ENCODE measurements around the gene RHOT1.

The RHOT1 gene

DNA sequence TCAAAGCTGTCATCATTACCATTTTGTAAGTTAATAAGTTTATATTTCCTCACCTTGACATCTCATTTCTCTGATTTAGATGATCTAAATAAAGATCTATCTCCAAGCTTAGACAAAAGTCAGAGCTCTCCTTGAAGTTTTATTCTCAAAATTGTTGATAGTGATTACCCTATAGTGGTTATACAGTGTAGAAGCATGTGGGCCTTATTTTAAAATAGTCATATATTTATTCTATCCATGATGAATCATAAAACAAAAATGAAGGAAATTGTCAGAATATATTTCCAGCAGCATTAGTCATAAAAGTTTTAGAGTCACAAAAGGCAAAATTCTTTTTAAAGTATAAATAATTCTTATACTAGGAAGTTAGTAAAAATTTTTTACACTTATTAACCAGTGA, 49.0 kb downstream of the RHOT1 start:
- POLR2A ChIA-PET: no interaction called here

DNA sequence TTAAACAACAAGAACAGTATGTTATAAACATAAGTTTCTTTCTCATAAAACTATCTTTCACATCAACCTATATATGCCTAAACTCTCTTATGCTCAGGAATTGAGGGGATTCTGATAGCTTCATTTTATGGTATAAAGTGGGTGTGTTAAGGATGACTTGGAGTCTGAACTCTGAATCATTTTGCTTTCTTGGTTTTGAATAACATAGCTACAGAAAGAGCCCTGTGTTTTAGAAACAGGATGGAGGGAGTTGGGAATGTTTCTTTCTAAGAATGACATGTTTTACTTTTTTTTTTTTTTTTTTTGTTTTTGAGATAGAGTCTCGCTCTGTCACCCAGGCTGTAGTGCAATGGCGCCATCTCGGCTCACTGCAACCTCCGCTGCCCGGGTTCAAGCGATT, 50.1 kb downstream of the RHOT1 start:
- no peak for TF ChIP-seq ARNT (IDR thresholded peaks at IDR 0.05)
- TF ChIP-seq ELF4 (IDR thresholded peaks at IDR 0.05): no peak
- TF ChIP-seq FOXM1 (IDR thresholded peaks at IDR 0.05; ENCODE audit: borderline replicate concordance): no peak
- TF ChIP-seq LEF1 (IDR thresholded peaks at IDR 0.05; ENCODE audit: borderline replicate concordance): no peak
- no peak for DNase-seq (ENCODE audit: extremely low spot score)
- CTCF ChIA-PET: interaction anchor here (0.7 kb wide), 1 partner anchor 313 kb away, joined by 3 read pairs; no protein-coding TSS in a partner anchor
- POLR2A ChIA-PET: no interaction called here

More for the DNA sequence above, 49.0 kb downstream of the RHOT1 start:
- DNase-seq (ENCODE audit: extremely low spot score): no peak
- CTCF ChIA-PET: no interaction called here
- TF ChIP-seq ZNF384 (IDR thresholded peaks at IDR 0.05) (no peak), BHLHE40 (IDR thresholded peaks at IDR 0.05; ENCODE audit: borderline replicate concordance) (no peak), ELF4 (IDR thresholded peaks at IDR 0.05) (no peak), CTBP1 (IDR thresholded peaks at IDR 0.05; ENCODE audit: borderline replicate concordance) (no peak), TARDBP (IDR thresholded peaks at IDR 0.05) (no peak), FOXA1 (IDR thresholded peaks at IDR 0.05) (no peak)

DNA sequence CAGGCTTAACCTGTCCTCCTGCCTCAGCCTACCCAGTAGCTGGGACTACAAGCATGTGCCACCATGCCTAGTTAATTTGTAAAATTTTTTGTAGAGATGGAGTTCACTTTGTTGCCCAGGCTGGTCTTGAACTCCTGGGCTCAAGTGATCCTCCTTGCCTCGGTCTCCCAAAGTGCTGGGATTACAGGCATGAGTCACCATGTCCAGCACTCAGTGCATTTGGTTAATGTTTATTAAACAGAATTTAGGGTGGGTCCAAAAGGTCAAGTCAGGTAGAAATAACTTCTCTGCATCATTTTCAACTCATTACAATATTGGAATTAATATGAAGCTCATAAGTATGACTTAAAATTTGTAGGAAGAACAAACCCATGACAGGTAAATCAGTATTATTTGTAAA, 55.7 kb downstream of the RHOT1 start:
- TF ChIP-seq FOXM1 (IDR thresholded peaks at IDR 0.05; ENCODE audit: borderline replicate concordance) (no peak), TARDBP (IDR thresholded peaks at IDR 0.05) (no peak), SP1 (IDR thresholded peaks at IDR 0.05) (no peak), HDGF (IDR thresholded peaks at IDR 0.05; ENCODE audit: borderline replicate concordance) (no peak), FOXK2 (IDR thresholded peaks at IDR 0.05) (no peak), BHLHE40 (IDR thresholded peaks at IDR 0.05; ENCODE audit: borderline replicate concordance) (no peak)
- POLR2A ChIA-PET: no interaction called here
- CTCF ChIA-PET: no interaction called here
- no peak for DNase-seq (ENCODE audit: extremely low spot score)

- ChIA-PET CTCF (interaction anchor here (0.6 kb wide), 1 partner anchor 11 kb away, joined by 3 read pairs; no protein-coding TSS in a partner anchor), POLR2A (no interaction called here)
- no peak for DNase-seq (ENCODE audit: extremely low spot score)
- TF ChIP-seq ARNT (IDR thresholded peaks at IDR 0.05) (no peak), ZNF384 (IDR thresholded peaks at IDR 0.05) (no peak), TARDBP (IDR thresholded peaks at IDR 0.05) (no peak), NFRKB (IDR thresholded peaks at IDR 0.05) (no peak), CTBP1 (IDR thresholded peaks at IDR 0.05; ENCODE audit: borderline replicate concordance) (no peak), LEF1 (IDR thresholded peaks at IDR 0.05; ENCODE audit: borderline replicate concordance) (no peak), FOXM1 (IDR thresholded peaks at IDR 0.05; ENCODE audit: borderline replicate concordance) (no peak), FOXK2 (IDR thresholded peaks at IDR 0.05) (no peak), L3MBTL2 (conservative IDR thresholded peaks at IDR 0.05) (no peak), FOXA1 (IDR thresholded peaks at IDR 0.05) (no peak), BHLHE40 (IDR thresholded peaks at IDR 0.05; ENCODE audit: borderline replicate concordance) (no peak)
- TF ChIP-seq, protein P1, sequence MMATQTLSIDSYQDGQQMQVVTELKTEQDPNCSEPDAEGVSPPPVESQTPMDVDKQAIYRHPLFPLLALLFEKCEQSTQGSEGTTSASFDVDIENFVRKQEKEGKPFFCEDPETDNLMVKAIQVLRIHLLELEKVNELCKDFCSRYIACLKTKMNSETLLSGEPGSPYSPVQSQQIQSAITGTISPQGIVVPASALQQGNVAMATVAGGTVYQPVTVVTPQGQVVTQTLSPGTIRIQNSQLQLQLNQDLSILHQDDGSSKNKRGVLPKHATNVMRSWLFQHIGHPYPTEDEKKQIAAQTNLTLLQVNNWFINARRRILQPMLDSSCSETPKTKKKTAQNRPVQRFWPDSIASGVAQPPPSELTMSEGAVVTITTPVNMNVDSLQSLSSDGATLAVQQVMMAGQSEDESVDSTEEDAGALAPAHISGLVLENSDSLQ (IDR thresholded peaks at IDR 0.05): no peak
Measured at GRCh38 chr17:32206861-32207260, 64.6 kb downstream of the RHOT1 start.

GRCh38 chr17:32208436-32208835, 66.1 kb downstream of the RHOT1 start:
- ChIA-PET POLR2A (no interaction called here), CTCF (no interaction called here)
- no peak for TF ChIP-seq BHLHE40 (IDR thresholded peaks at IDR 0.05; ENCODE audit: borderline replicate concordance)
- TF ChIP-seq L3MBTL2 (conservative IDR thresholded peaks at IDR 0.05): no peak
- no peak for TF ChIP-seq SP1 (IDR thresholded peaks at IDR 0.05)
- TF ChIP-seq, protein P1 (IDR thresholded peaks at IDR 0.05): no peak
- TF ChIP-seq ZNF384 (IDR thresholded peaks at IDR 0.05): no peak
- TF ChIP-seq LEF1 (IDR thresholded peaks at IDR 0.05; ENCODE audit: borderline replicate concordance): no peak
- no peak for TF ChIP-seq ARNT (IDR thresholded peaks at IDR 0.05)
- TF ChIP-seq CTBP1 (IDR thresholded peaks at IDR 0.05; ENCODE audit: borderline replicate concordance): no peak
- no peak for TF ChIP-seq FOXM1 (IDR thresholded peaks at IDR 0.05; ENCODE audit: borderline replicate concordance)
- TF ChIP-seq SUZ12 (IDR thresholded peaks at IDR 0.05): no peak
- TF ChIP-seq FOXK2 (IDR thresholded peaks at IDR 0.05): no peak
- TF ChIP-seq NFRKB (IDR thresholded peaks at IDR 0.05): no peak
- DNase-seq (ENCODE audit: extremely low spot score): no peak

DNA sequence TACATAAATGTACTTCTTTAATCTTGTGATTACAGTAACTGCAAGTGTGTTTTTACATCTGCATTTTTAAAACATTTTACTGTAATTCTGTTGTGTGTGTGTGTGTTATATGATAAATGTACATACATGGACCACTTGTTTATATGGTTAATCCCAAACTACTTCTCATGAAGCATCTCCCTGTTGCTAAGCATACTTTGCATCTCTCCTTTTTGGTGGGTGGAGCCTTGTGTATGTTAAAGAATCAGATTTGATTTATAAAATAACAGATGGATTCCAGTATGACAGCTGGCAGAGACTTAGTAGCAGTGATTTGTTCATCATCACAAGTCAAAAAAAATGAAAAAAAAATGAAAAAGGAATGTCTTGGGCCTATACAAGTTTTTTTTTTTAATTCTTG, 67.3 kb downstream of the RHOT1 start:
- CTCF ChIA-PET: no interaction called here
- TF ChIP-seq, protein P1 (IDR thresholded peaks at IDR 0.05): no peak
- TF ChIP-seq HDGF (IDR thresholded peaks at IDR 0.05; ENCODE audit: borderline replicate concordance) (no peak), FOXM1 (IDR thresholded peaks at IDR 0.05; ENCODE audit: borderline replicate concordance) (no peak), SP1 (IDR thresholded peaks at IDR 0.05) (no peak), ELF4 (IDR thresholded peaks at IDR 0.05) (no peak)
- POLR2A ChIA-PET: no interaction called here
- no peak for DNase-seq (ENCODE audit: extremely low spot score)

GRCh38 chr17:32211671-32212070, 69.4 kb downstream of the RHOT1 start:
- no peak for TF ChIP-seq ARNT (IDR thresholded peaks at IDR 0.05)
- TF ChIP-seq TARDBP (IDR thresholded peaks at IDR 0.05): no peak
- no peak for TF ChIP-seq LEF1 (IDR thresholded peaks at IDR 0.05; ENCODE audit: borderline replicate concordance)
- TF ChIP-seq SUZ12 (IDR thresholded peaks at IDR 0.05): no peak
- no peak for TF ChIP-seq FOXA1 (IDR thresholded peaks at IDR 0.05)
- no peak for TF ChIP-seq NFRKB (IDR thresholded peaks at IDR 0.05)
- no peak for TF ChIP-seq HDGF (IDR thresholded peaks at IDR 0.05; ENCODE audit: borderline replicate concordance)
- no peak for TF ChIP-seq ZNF384 (IDR thresholded peaks at IDR 0.05)
- no peak for TF ChIP-seq FOXK2 (IDR thresholded peaks at IDR 0.05)
- no peak for TF ChIP-seq CTBP1 (IDR thresholded peaks at IDR 0.05; ENCODE audit: borderline replicate concordance)
- TF ChIP-seq, protein P1 (IDR thresholded peaks at IDR 0.05): no peak
- TF ChIP-seq SP1 (IDR thresholded peaks at IDR 0.05): no peak
- TF ChIP-seq L3MBTL2 (conservative IDR thresholded peaks at IDR 0.05): no peak
- no peak for TF ChIP-seq ELF4 (IDR thresholded peaks at IDR 0.05)
- TF ChIP-seq FOXM1 (IDR thresholded peaks at IDR 0.05; ENCODE audit: borderline replicate concordance): no peak
- TF ChIP-seq BHLHE40 (IDR thresholded peaks at IDR 0.05; ENCODE audit: borderline replicate concordance): no peak
- POLR2A ChIA-PET: no interaction called here
- CTCF ChIA-PET: no interaction called here
- no peak for DNase-seq (ENCODE audit: extremely low spot score)
